ENCODE data around the gene PLAGL2. TPM values are rescaled to one million over a fixed set of nuclear protein-coding genes. Genes with fewer than 3 reads are reported as not detected.
A peak's percentile ranks its signal among the peaks of the same experiment; 100 is the strongest.

The PLAGL2 gene
- total RNA-seq, 1 experiment from 2014 or later: 44.4 TPM

DNA sequence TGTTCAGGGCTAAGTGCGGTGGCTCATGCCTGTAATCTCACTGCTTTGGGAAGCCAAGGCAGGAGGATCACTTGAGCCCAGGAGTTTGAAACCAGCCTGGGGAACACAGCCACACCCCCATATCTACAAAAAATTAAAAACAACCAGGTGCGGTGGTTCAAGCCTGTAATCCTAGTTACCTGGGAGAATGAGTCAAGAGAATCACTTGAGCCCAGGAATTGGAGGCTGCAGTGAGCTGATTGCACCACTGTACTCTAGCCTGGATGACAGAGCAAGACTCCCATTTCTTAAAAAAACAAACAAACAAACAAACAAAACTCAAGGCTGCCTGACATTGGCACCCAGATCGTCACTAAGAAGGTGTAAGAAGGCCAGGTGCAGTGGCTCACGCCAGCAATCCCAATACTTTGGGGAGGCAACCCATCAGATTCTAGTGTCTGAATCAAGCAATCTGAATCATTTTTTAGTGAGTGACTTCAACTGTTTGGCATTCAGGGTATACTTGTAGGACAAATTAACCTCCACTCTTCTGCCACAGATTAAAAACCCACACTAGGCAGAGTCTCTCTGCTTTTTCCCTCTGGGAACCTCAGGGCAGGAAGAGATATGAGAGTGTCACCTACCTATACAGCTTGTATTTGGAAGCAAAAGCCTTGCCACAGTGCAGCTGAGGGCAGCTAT, 6.1 kb downstream of the PLAGL2 start:
- H3K9me3 ChIP-seq (ENCODE audit: control insufficient read depth, low read depth, low read length): no peaks in the 10 kb centered on the region
- DNase-seq: no peak
- H2BK120ac ChIP-seq (ENCODE audit: low read depth, low read length, poor library complexity, severe bottlenecking): no peak overlapping the region
- H3K79me1 ChIP-seq (ENCODE audit: insufficient read depth, low read depth, low read length, poor library complexity, severe bottlenecking): peaks cover 7% of the 10 kb centered on the region
- no peak overlapping the region for H2BK15ac ChIP-seq (ENCODE audit: low read depth, low read length)
- H3K27ac ChIP-seq (ENCODE audit: insufficient read length, low read depth, low read length): no peak overlapping the region
- no peak overlapping the region for H3K56ac ChIP-seq (ENCODE audit: insufficient read length, low read depth, low read length)
- H3K14ac ChIP-seq (ENCODE audit: insufficient read depth, low read length): no peak overlapping the region
- peaks cover 25 to 68% (median 52%) of the 10 kb centered on the region in 3 experiments for H3K36me3 Mint-ChIP-seq (ENCODE audit: insufficient read depth in 1 of 3, low read depth in 3 of 3)
- H3K4me1 ChIP-seq (ENCODE audit: insufficient read depth, low read length): no peaks in the 10 kb centered on the region
- H2AK5ac ChIP-seq (ENCODE audit: insufficient read length, low read length): no peak overlapping the region
- H3K23me2 ChIP-seq (ENCODE audit: insufficient read length, low read depth, low read length, poor library complexity, severe bottlenecking): peaks cover 2% of the 10 kb centered on the region
- H3K4me1 Mint-ChIP-seq: peaks cover 37 to 38% of the 10 kb centered on the region in 2 experiments
- no peak overlapping the region for H2BK12ac ChIP-seq (ENCODE audit: insufficient read length, low read depth, low read length)
- TF ChIP-seq, protein P1, sequence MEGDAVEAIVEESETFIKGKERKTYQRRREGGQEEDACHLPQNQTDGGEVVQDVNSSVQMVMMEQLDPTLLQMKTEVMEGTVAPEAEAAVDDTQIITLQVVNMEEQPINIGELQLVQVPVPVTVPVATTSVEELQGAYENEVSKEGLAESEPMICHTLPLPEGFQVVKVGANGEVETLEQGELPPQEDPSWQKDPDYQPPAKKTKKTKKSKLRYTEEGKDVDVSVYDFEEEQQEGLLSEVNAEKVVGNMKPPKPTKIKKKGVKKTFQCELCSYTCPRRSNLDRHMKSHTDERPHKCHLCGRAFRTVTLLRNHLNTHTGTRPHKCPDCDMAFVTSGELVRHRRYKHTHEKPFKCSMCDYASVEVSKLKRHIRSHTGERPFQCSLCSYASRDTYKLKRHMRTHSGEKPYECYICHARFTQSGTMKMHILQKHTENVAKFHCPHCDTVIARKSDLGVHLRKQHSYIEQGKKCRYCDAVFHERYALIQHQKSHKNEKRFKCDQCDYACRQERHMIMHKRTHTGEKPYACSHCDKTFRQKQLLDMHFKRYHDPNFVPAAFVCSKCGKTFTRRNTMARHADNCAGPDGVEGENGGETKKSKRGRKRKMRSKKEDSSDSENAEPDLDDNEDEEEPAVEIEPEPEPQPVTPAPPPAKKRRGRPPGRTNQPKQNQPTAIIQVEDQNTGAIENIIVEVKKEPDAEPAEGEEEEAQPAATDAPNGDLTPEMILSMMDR (conservative IDR thresholded peaks at IDR 0.05): no peak
- H3K4me2 ChIP-seq (ENCODE audit: insufficient read depth, insufficient read length, low read length): no peak overlapping the region
- no peak overlapping the region for H3K23ac ChIP-seq (ENCODE audit: insufficient read length, low read depth, low read length)
- H3K18ac ChIP-seq (ENCODE audit: insufficient read length, low read depth, low read length): no peak overlapping the region
- H3K4me3 Mint-ChIP-seq: no peak overlapping the region
- peak overlapping the region in 1 of 3 experiments; percentile 73; a peak in 1 of 7 replicates for H3K27ac Mint-ChIP-seq
- no peak overlapping the region for H3K4ac ChIP-seq (ENCODE audit: low read depth, low read length)
- no peaks in the 10 kb centered on the region for H3K27me3 Mint-ChIP-seq (ENCODE audit: low read depth)
- no peak overlapping the region for H2AFZ ChIP-seq (ENCODE audit: low read length)
- no peak overlapping the region for H3K9ac ChIP-seq (ENCODE audit: extremely low read depth, insufficient read length, low read length)
- H4K8ac ChIP-seq (replicated peaks; ENCODE audit: insufficient read length, low read depth, low read length): no peak overlapping the region
- WGBS (ENCODE audit: extremely low coverage, insufficient read length, low lambda C conversion rate): no CpG with 5 or more reads among the region's 4 CpGs
- H3K27me3 ChIP-seq (ENCODE audit: insufficient read depth, low read length): no peaks in the 10 kb centered on the region
- H4K20me1 ChIP-seq (ENCODE audit: control insufficient read depth, insufficient read depth, insufficient read length): no peaks in the 10 kb centered on the region
- H4K91ac ChIP-seq (ENCODE audit: insufficient read length, low read depth, low read length): no peak overlapping the region
- peaks cover 16% of the 10 kb centered on the region; the same call in 1 of the 2 replicates for H3K79me2 ChIP-seq (ENCODE audit: insufficient read depth, low read length)
- H4K5ac ChIP-seq (ENCODE audit: insufficient read length, low read depth, low read length): no peak overlapping the region
- no peak overlapping the region for H2BK5ac ChIP-seq (ENCODE audit: insufficient read length, low read length)
- no peaks in the 10 kb centered on the region for H3K9me3 Mint-ChIP-seq
- H2BK20ac ChIP-seq (ENCODE audit: low read depth, low read length, poor library complexity, severe bottlenecking): no peak overlapping the region
- H3T11ph ChIP-seq (ENCODE audit: low read length): no peak overlapping the region

All from H9 (cell line).